Measurements from ENCODE around the gene NLN.
A peak's percentile ranks its signal among the peaks of the same experiment; 100 is the strongest.
"Not testable (repeated sequence)": the region's sequence is repeated elsewhere in the genome, so short reads cannot be mapped to it uniquely, and the experiment has no call there.

Gene NLN

GRCh38 chr5:65775476-65775875, 53.5 kb downstream of the NLN start:
- Mint-ChIP-seq H3K4me3 (no peak overlapping the region), H3K27me3 (no peaks in the 10 kb centered on the region), H3K27ac (no peak overlapping the region), H3K36me3 (peaks cover 9% of the 10 kb centered on the region), H3K9me3 (ENCODE audit: low read depth) (no peaks in the 10 kb centered on the region), H3K4me1 (ENCODE audit: low read depth) (peaks cover 33% of the 10 kb centered on the region)

- H3K4me1 Mint-ChIP-seq (ENCODE audit: low read depth) = peaks cover 35% of the 10 kb centered on the region
- H3K9me3 Mint-ChIP-seq (ENCODE audit: low read depth) = no peaks in the 10 kb centered on the region
- no peak overlapping the region for H3K27ac Mint-ChIP-seq
- no peaks in the 10 kb centered on the region for H3K27me3 Mint-ChIP-seq
- H3K4me3 Mint-ChIP-seq = no peak overlapping the region
- H3K36me3 Mint-ChIP-seq = peaks cover 15% of the 10 kb centered on the region
These were observed 54.6 kb downstream of the NLN start for GRCh38 chr5:65776441-65777141.

DNA sequence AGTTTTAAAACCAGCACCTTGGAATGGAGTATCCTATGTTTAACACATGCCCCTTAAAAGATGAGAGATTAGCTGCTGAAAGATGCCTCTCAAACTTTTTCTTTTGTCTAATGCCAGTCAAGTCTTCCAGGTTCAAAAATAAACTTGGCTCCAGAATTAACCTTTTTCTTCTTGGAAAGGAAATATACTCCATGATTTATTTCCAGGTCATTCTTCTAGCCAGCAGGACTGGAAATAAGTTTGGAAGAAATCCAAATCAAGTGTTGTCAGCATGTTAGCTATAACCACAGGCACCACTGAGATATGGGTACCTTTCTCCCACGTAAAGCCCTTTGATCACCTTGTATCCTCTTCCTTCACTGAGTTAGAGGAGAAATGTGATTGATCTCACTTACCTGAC, 56.1 kb downstream of the NLN start:
- Mint-ChIP-seq H3K27ac (peak overlapping the region; percentile 8), H3K36me3 (peaks cover 24% of the 10 kb centered on the region), H3K4me3 (no peak overlapping the region), H3K9me3 (ENCODE audit: low read depth) (no peaks in the 10 kb centered on the region), H3K27me3 (no peaks in the 10 kb centered on the region), H3K4me1 (ENCODE audit: low read depth) (peaks cover 35% of the 10 kb centered on the region)

GRCh38 chr5:65779643-65780042, 57.6 kb downstream of the NLN start:
- Mint-ChIP-seq H3K4me1 (ENCODE audit: low read depth) (peaks cover 27% of the 10 kb centered on the region), H3K4me3 (peak overlapping the region; percentile 36), H3K27ac (peak overlapping the region; percentile 37), H3K9me3 (ENCODE audit: low read depth) (no peaks in the 10 kb centered on the region), H3K27me3 (no peaks in the 10 kb centered on the region), H3K36me3 (peaks cover 26% of the 10 kb centered on the region)

- H3K4me3 Mint-ChIP-seq; H3K27ac Mint-ChIP-seq; H3K27me3 Mint-ChIP-seq; H3K9me3 Mint-ChIP-seq (ENCODE audit: low read depth): not testable (repeated sequence)
- H3K4me1 Mint-ChIP-seq (ENCODE audit: low read depth) = peaks cover 11% of the 10 kb centered on the region
- H3K36me3 Mint-ChIP-seq = peaks cover 29% of the 10 kb centered on the region
These were observed 66.3 kb downstream of the NLN start for GRCh38 chr5:65788296-65788695.

DNA sequence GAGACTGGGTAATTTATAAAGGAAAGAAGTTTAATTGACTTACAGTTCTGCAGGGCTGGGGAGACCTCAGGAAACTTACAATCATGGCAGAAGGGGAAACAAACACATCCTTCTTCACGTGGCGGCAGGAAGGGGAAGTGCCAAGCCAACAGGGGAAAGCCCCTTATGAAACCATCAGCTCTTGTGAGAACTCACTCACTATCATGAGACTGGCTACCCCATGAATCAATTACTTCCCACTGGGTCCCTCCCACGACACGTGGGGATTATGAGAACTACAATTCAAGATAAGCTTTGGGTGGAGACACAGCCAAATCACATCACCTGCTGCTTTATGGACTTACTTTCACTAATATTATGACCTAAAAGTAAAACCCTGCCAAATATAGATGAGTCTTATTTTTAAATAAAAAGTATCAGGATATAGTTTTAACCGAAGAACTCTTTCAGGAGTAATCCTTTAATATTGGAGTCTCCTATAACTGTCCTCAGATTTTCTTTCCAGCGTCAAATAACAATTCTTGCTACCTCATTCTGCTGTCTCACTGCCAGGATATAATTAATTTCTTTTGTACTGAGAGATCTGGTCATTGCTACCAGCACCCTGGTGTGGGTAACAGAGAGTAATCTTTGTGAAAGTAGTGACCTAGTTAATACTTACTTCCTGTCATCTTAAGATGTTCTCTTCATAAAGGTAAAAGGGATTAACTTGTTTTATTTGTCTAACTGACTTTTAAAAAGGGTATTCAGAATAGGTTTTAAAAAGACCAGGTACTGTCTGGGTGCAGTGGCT, 68.6 kb downstream of the NLN start:
- H3K36me3 Mint-ChIP-seq = peaks cover 32% of the 10 kb centered on the region
- H3K4me3 Mint-ChIP-seq = no peak overlapping the region
- peak overlapping the region; percentile 36 for H3K27ac Mint-ChIP-seq
- peaks cover 11% of the 10 kb centered on the region for H3K4me1 Mint-ChIP-seq (ENCODE audit: low read depth)
- H3K27me3 Mint-ChIP-seq = no peaks in the 10 kb centered on the region
- H3K9me3 Mint-ChIP-seq (ENCODE audit: low read depth) = peaks cover 6% of the 10 kb centered on the region

- no peak overlapping the region for H3K27ac Mint-ChIP-seq
- peaks cover 12% of the 10 kb centered on the region for H3K4me1 Mint-ChIP-seq (ENCODE audit: low read depth)
These were observed 70.0 kb downstream of the NLN start for GRCh38 chr5:65791712-65792673.

DNA sequence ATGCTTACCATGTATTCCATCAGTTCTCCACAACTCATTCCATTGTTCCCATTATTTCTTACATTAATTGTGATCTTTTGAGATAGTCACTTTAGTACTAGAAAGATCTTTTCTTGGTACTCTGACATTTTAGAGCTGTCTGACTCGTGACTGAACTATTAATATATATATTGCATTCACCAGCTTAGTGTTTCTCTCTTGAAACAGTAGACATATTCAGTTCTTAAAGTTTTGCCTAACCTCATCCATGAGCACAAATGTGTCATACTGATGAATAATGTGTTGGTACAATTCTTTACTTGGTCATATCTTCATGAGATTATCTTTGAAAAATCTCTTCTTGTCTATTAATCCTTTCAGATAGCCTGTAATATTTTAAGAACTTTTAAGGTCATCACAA, 74.3 kb downstream of the NLN start:
- Mint-ChIP-seq H3K4me1 (ENCODE audit: low read depth) (peaks cover 2% of the 10 kb centered on the region), H3K9me3 (ENCODE audit: low read depth) (no peaks in the 10 kb centered on the region), H3K36me3 (peaks cover 10% of the 10 kb centered on the region), H3K27ac (no peak overlapping the region), H3K4me3 (no peak overlapping the region), H3K27me3 (no peaks in the 10 kb centered on the region)

More at GRCh38 chr5:65791712-65792673, 70.0 kb downstream of the NLN start:
- Mint-ChIP-seq H3K4me3 (no peak overlapping the region), H3K36me3 (peaks cover 32% of the 10 kb centered on the region), H3K27me3 (no peaks in the 10 kb centered on the region), H3K9me3 (ENCODE audit: low read depth) (peaks cover 6% of the 10 kb centered on the region)

DNA sequence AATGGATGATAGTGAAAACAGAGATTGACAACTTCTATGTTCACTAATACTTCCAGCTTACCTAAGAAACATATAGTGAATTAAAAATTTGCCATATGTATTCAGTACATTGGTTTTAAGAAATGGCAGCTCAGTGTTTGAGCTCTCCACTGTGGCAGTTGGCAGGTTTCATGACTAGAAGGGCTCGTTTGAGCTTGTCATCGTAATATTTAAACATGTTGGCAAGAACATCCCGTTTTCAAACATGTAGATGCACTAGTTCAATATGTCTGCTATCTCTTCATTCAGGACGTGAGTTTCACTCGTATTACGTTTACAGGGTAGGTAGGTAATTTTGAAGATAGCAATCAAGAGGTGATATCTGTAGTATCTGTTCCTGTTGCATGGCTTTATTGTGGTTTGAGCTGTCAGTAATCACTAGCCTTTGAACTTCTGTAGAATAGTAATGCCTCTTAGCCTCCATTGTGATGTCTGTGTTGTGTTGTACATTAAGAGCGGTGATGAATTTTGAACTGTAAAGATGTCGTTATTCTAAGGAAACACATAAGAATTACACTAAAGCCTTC, 74.8 kb downstream of the NLN start:
- H3K4me3 Mint-ChIP-seq = no peak overlapping the region
- no peak overlapping the region for H3K27ac Mint-ChIP-seq
- H3K27me3 Mint-ChIP-seq = no peaks in the 10 kb centered on the region

DNA sequence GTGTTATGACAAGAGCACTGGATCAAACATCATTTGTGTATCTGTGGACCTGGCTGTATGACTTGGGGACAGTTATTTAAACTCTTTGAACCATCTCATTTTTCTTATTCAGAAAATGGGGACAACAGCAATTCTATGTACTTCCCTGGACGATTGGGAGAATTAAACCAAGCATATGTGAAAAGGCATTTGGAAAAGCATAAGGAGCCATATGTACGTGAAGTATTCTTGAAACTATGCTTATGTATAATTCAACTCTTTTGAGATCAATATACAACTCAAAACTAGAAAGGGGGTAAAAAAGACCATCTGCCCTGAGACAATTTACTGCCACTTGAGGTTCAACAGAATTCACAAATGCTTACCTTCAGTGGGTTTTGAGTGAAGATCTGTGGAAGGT, 75.5 kb downstream of the NLN start:
- peaks cover 6% of the 10 kb centered on the region for H3K4me1 Mint-ChIP-seq (ENCODE audit: low read depth)
- peaks cover 14% of the 10 kb centered on the region for H3K36me3 Mint-ChIP-seq
- no peak overlapping the region for H3K4me3 Mint-ChIP-seq
- no peak overlapping the region for H3K27ac Mint-ChIP-seq
- no peaks in the 10 kb centered on the region for H3K9me3 Mint-ChIP-seq (ENCODE audit: low read depth)
- H3K27me3 Mint-ChIP-seq = no peaks in the 10 kb centered on the region

More for the DNA sequence above, 74.8 kb downstream of the NLN start:
- peaks cover 12% of the 10 kb centered on the region for H3K36me3 Mint-ChIP-seq
- no peaks in the 10 kb centered on the region for H3K9me3 Mint-ChIP-seq (ENCODE audit: low read depth)
- H3K4me1 Mint-ChIP-seq (ENCODE audit: low read depth) = peaks cover 4% of the 10 kb centered on the region

DNA sequence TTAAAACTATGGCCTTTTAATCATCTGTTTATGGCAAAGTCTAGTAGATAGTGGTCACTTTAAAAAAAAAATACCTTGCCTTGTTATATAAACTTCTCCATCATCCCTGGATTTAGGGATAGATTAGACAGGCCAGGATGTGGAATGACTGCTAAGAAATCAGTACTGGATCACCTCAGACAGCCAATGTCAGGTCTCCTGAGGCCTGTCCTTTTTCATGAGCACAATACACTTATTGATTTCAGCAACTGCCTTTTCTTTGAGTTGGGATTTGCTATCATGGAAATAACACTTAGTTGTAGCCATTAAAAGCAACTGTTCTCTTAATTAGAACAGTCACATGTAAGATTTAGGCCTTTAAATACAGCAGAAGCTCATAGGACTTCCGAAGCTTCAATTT, 77.9 kb downstream of the NLN start:
- no peak overlapping the region for H3K4me3 Mint-ChIP-seq
- peaks cover 20% of the 10 kb centered on the region for H3K4me1 Mint-ChIP-seq (ENCODE audit: low read depth)
- no peaks in the 10 kb centered on the region for H3K9me3 Mint-ChIP-seq (ENCODE audit: low read depth)
- no peak overlapping the region for H3K27ac Mint-ChIP-seq
- no peaks in the 10 kb centered on the region for H3K27me3 Mint-ChIP-seq
- H3K36me3 Mint-ChIP-seq = peaks cover 5% of the 10 kb centered on the region

GRCh38 chr5:65800775-65801174, 78.8 kb downstream of the NLN start:
- Mint-ChIP-seq H3K27ac (no peak overlapping the region), H3K4me1 (ENCODE audit: low read depth) (peaks cover 25% of the 10 kb centered on the region), H3K36me3 (peaks cover 5% of the 10 kb centered on the region), H3K9me3 (ENCODE audit: low read depth) (no peaks in the 10 kb centered on the region), H3K27me3 (no peaks in the 10 kb centered on the region), H3K4me3 (no peak overlapping the region)

- Mint-ChIP-seq H3K4me1 (ENCODE audit: low read depth) (peaks cover 25% of the 10 kb centered on the region), H3K36me3 (peaks cover 11% of the 10 kb centered on the region), H3K27ac (no peak overlapping the region), H3K27me3 (no peaks in the 10 kb centered on the region), H3K4me3 (no peak overlapping the region), H3K9me3 (ENCODE audit: low read depth) (no peaks in the 10 kb centered on the region)
These were observed 79.4 kb downstream of the NLN start for GRCh38 chr5:65801352-65801783.

DNA sequence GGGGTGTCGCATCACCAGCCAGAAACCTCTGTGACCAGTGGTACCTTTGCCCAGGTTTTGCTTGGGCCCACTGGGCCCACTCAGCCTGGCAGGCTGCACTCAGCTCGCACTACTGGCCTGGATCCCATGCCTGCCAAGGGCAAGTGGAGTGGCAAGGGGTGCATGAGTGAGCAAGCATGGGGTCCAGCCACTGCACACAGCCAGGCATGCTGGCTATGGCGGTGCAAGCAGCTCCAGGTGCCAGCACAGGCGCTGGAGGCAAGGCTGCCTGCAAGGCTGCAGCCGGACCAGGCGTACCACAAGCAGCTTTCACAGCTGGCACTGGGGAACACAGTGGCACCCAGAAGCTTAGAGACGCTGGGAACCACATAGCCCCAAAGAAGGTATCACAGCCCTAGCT, 80.1 kb downstream of the NLN start:
- H3K9me3 Mint-ChIP-seq (ENCODE audit: low read depth) = no peaks in the 10 kb centered on the region
- peaks cover 24% of the 10 kb centered on the region for H3K4me1 Mint-ChIP-seq (ENCODE audit: low read depth)
- H3K36me3 Mint-ChIP-seq = peaks cover 13% of the 10 kb centered on the region
- no peak overlapping the region for H3K27ac Mint-ChIP-seq
- no peaks in the 10 kb centered on the region for H3K27me3 Mint-ChIP-seq
- no peak overlapping the region for H3K4me3 Mint-ChIP-seq

All from activated naive CD8-positive, alpha-beta T cell (primary cell).